Subcutaneous adipose tissue (tissue), 4 donors: Measurements from ENCODE around the gene HEPACAM. TPM values are rescaled to one million over a fixed set of nuclear protein-coding genes. Genes with fewer than 3 reads are reported as not detected.

Experiments
- CTCF ChIP-seq: fragments of 450-650 bp; IDR thresholded peaks from one replicate; pipeline ENCODE4 v1.5.1; 2016; ENCODE audit warnings: low read depth, mild to moderate bottlenecking, control low read depth, antibody characterized with exemption, moderate library complexity
- total RNA-seq, 4 donors: library from RNA; depleted of rRNA; stranded (reverse); fragments of >200 nt; gene quantifications; one replicate each; pipeline ENCODE4 v1.1.0, GENCODE V29; 2016

Gene HEPACAM
- total RNA-seq, 4 donors from 2014 or later = 8.3 to 62.0 (median 13.6) TPM

- TF ChIP-seq CTCF = no peak
Observed at GRCh38 chr11:124951341-124951740, 15.5 kb upstream of the HEPACAM start.

- TF ChIP-seq CTCF = no peak
Observed at GRCh38 chr11:124950601-124951330, 14.9 kb upstream of the HEPACAM start.

- no peak for TF ChIP-seq CTCF
Observed at GRCh38 chr11:124946735-124947141, 10.9 kb upstream of the HEPACAM start.

- TF ChIP-seq CTCF = no peak
Observed at GRCh38 chr11:124945826-124946225, 10.0 kb upstream of the HEPACAM start.

- TF ChIP-seq CTCF = no peak
Observed at GRCh38 chr11:124944565-124944964, 8.7 kb upstream of the HEPACAM start.

- TF ChIP-seq CTCF = no peak
Observed at GRCh38 chr11:124943741-124944140, 7.9 kb upstream of the HEPACAM start.

- TF ChIP-seq CTCF = no peak
Observed at GRCh38 chr11:124943254-124943616, 7.4 kb upstream of the HEPACAM start.
